Smooth muscle cell (in vitro differentiated cells): ENCODE data around the gene PPP1R14C. TPM values are rescaled to one million over a fixed set of nuclear protein-coding genes. Genes with fewer than 3 reads are reported as not detected.

Experiments
- DNase-seq: peaks from one replicate; lab custom pipeline; 2025; ENCODE audit not compliant: unreplicated experiment; lab: John Stamatoyannopoulos, UW
- H2AFZ ChIP-seq: fragments of 200-600 bp; sonication (generic); 2 replicates; pipeline ENCODE4 v1.6.0; 2016; ENCODE audit warnings: antibody characterized with exemption, low read depth, mild to moderate bottlenecking
- H3F3A ChIP-seq: fragments of 200-600 bp; sonication (generic); 2 replicates; pipeline ENCODE4 v1.6.0; 2017; ENCODE audit warnings: antibody characterized with exemption, low read depth
- H3K27ac ChIP-seq: fragments of 200-600 bp; sonication (generic); 2 replicates; pipeline ENCODE4 v1.5.1; 2016; ENCODE audit warnings: low read depth, mild to moderate bottlenecking
- H3K27me3 ChIP-seq: fragments of 200-600 bp; sonication (generic); 2 replicates; pipeline ENCODE4 v1.6.1; 2016; ENCODE audit warnings: low read depth, mild to moderate bottlenecking
- H3K36me3 ChIP-seq: fragments of 200-600 bp; sonication (generic); 2 replicates; pipeline ENCODE4 v1.5.1; 2016; ENCODE audit warnings: low read depth
- H3K4me1 ChIP-seq: fragments of 200-600 bp; sonication (generic); 2 replicates; pipeline ENCODE4 v1.5.1; 2016; ENCODE audit warnings: low read depth
- H3K4me2 ChIP-seq: fragments of 200-600 bp; sonication (generic); 2 replicates; pipeline ENCODE4 v1.6.0; 2016; ENCODE audit warnings: mild to moderate bottlenecking
- H3K4me3 ChIP-seq: fragments of 200-600 bp; sonication (generic); 2 replicates; pipeline ENCODE4 v1.5.1; 2016; ENCODE audit warnings: mild to moderate bottlenecking
- H3K79me2 ChIP-seq: fragments of 200-600 bp; sonication (generic); 2 replicates; pipeline ENCODE4 v1.6.0; 2016; ENCODE audit warnings: low read depth, mild to moderate bottlenecking
- H3K9ac ChIP-seq: fragments of 200-600 bp; sonication (generic); 2 replicates; pipeline ENCODE4 v1.6.0; 2016; ENCODE audit warnings: low read depth
- H3K9me3 ChIP-seq: fragments of 200-600 bp; sonication (generic); replicated peaks from 2 replicates; pipeline ENCODE4 v1.5.1; 2016; ENCODE audit warnings: low read depth
- H4K20me1 ChIP-seq: fragments of 200-600 bp; sonication (generic); 2 replicates; pipeline ENCODE4 v1.6.0; 2016; ENCODE audit warnings: low read depth
- WGBS: methylation state at CpG from one replicate; pipeline ENCODE4 v1.1.7; 2016; ENCODE audit warnings: low lambda C conversion rate; 5-methylcytosine and 5-hydroxymethylcytosine counted together
- polyA plus RNA-seq: library from polyadenylated mRNA; unstranded; fragments of >200 nt; fragmentation: Nextera tagmentation; extraction: Ambion mirVana; gene quantifications from 2 replicates; pipeline ENCODE4 v1.2.1, GENCODE V29; 2016
- total RNA-seq: library from RNA; depleted of rRNA; stranded (reverse); fragments of >200 nt; gene quantifications from 2 replicates; pipeline ENCODE4 v1.2.3, GENCODE V29; 2014
- TF ChIP-seq, protein P1 (sequence below): fragments of 200-600 bp; sonication (generic); IDR thresholded peaks from 2 replicates; pipeline ENCODE4 v1.5.1; 2017; ENCODE audit warnings: borderline replicate concordance, mild to moderate bottlenecking, antibody characterized with exemption; ENCODE audit not compliant: insufficient read depth, poor library complexity, severe bottlenecking

PPP1R14C gene
- total and polyA plus RNA-seq, 2 experiments from 2014 or later: 2.6 to 7.9 TPM

DNA sequence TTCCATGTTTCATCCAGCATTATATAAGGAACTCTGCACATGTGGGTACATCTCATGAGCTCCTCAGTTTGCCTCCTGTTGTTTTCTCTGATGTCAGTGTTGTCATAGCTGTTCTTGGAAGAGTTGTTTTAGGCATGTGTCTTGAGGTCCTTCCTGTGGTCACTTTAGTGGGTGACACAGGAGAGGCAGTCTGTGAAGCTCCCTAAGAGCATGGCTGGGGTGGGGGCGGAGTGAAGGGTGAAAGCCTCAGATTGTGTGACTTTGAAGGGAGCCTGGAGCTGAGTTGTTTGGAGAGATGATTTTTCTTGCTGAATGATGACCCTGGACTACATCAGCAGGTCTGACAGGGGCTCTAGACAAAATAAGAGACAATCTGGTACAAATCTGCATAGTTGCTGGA lies 37.7 kb downstream of the PPP1R14C start:
- no peak overlapping the region for H3K4me2 ChIP-seq
- no peak for DNase-seq
- H2AFZ ChIP-seq: no peak overlapping the region
- peaks cover 4% of the 10 kb centered on the region for H3K4me1 ChIP-seq
- no peaks in the 10 kb centered on the region for H3K36me3 ChIP-seq
- TF ChIP-seq, protein P1, sequence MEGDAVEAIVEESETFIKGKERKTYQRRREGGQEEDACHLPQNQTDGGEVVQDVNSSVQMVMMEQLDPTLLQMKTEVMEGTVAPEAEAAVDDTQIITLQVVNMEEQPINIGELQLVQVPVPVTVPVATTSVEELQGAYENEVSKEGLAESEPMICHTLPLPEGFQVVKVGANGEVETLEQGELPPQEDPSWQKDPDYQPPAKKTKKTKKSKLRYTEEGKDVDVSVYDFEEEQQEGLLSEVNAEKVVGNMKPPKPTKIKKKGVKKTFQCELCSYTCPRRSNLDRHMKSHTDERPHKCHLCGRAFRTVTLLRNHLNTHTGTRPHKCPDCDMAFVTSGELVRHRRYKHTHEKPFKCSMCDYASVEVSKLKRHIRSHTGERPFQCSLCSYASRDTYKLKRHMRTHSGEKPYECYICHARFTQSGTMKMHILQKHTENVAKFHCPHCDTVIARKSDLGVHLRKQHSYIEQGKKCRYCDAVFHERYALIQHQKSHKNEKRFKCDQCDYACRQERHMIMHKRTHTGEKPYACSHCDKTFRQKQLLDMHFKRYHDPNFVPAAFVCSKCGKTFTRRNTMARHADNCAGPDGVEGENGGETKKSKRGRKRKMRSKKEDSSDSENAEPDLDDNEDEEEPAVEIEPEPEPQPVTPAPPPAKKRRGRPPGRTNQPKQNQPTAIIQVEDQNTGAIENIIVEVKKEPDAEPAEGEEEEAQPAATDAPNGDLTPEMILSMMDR: no peak
- no peaks in the 10 kb centered on the region for H3F3A ChIP-seq
- WGBS: 100% methylated on average over 1 of the region's 1 CpG
- no peaks in the 10 kb centered on the region for H3K27me3 ChIP-seq
- no peak overlapping the region for H3K9ac ChIP-seq
- H3K4me3 ChIP-seq: no peak overlapping the region
- no peaks in the 10 kb centered on the region for H4K20me1 ChIP-seq
- no peaks in the 10 kb centered on the region for H3K79me2 ChIP-seq
- H3K27ac ChIP-seq: no peak overlapping the region
- no peaks in the 10 kb centered on the region for H3K9me3 ChIP-seq

DNA sequence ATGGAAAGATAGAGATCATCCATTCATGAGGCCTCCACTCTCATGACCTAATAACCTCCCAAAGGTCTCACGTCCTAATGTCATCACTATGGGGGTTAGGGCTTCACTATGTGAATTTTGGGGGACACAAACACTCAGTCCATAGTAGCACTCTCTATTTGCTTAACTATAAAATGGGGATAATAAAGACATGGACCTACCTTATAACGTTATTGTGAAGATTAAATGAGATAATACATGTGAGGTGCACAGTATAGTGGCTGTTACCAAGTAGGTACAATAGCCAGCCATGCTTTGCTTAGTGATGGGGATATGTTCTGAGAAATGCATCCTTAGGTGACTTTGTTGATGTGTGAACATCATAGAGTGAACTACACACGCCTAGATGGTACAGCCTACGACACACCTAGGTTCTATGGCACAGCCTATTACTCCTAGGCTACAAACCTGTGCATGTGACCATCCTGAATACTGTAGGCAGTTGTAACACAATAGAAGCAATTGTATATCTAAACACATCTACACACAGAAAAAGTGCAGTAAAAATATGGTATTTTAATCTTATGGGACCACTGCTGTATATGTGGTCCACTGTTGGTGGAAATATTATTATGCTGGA lies 39.7 kb downstream of the PPP1R14C start:
- Histone ChIP-seq H3K79me2 (no peaks in the 10 kb centered on the region), H3K4me3 (no peak overlapping the region), H3K4me2 (no peak overlapping the region), H3K9ac (no peak overlapping the region), H4K20me1 (no peaks in the 10 kb centered on the region), H3K27me3 (no peaks in the 10 kb centered on the region), H3K36me3 (no peaks in the 10 kb centered on the region), H3F3A (no peaks in the 10 kb centered on the region), H3K9me3 (no peaks in the 10 kb centered on the region), H2AFZ (no peak overlapping the region), H3K27ac (no peak overlapping the region), H3K4me1 (peaks cover 4% of the 10 kb centered on the region)
- 95% methylated on average over 4 of the region's 4 CpGs for WGBS
- TF ChIP-seq, protein P1: no peak
- no peak for DNase-seq

DNA sequence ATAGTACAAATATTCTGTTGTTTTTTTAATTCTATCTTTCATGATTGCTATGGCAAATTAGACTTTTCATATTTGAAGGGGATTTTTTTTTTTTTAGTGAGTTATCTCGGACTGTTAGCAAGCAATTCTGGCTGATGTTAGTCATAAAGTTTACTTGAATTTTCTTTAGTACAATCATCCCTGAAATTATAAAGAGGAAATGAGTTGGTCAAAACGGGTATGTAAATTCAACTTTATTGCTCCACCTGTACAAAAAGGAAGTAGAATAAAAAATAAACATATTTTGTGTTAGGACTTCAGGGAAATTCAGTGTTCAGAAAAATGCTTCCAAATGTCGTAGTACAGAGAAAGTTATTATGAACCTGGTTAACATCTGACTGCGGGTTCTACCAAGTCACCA lies 40.3 kb downstream of the PPP1R14C start:
- no peak overlapping the region for H2AFZ ChIP-seq
- no peaks in the 10 kb centered on the region for H3K27me3 ChIP-seq
- H3K79me2 ChIP-seq: no peaks in the 10 kb centered on the region
- peaks cover 2% of the 10 kb centered on the region for H3K4me1 ChIP-seq
- no peak for DNase-seq
- no peaks in the 10 kb centered on the region for H3K36me3 ChIP-seq
- H3K4me3 ChIP-seq: no peak overlapping the region
- H3F3A ChIP-seq: no peaks in the 10 kb centered on the region
- H3K27ac ChIP-seq: no peak overlapping the region
- H3K9me3 ChIP-seq: no peaks in the 10 kb centered on the region
- WGBS: 90% methylated on average over 4 of the region's 4 CpGs
- H3K4me2 ChIP-seq: no peak overlapping the region
- TF ChIP-seq, protein P1: no peak
- no peak overlapping the region for H3K9ac ChIP-seq
- no peaks in the 10 kb centered on the region for H4K20me1 ChIP-seq

DNA sequence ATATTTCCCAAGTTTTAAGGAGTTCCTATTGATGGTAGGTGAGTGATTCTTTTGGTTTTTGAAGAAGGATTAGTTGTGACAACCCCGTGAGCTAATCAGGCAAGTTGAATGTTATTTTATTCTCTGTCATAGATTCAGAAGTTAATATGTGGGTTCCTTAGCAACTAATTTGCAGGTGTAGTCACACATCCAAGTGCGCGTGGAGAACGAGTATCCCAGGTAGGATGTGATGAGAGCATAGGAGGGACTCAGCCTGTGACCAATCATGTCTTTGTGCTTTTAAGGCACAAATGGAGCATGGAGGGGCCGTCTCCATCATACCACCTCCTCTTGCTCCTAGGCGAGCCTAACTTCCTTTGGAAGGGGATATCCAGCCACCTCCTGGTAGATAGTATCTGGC lies 41.1 kb downstream of the PPP1R14C start:
- no peak overlapping the region for H3K9ac ChIP-seq
- H3K9me3 ChIP-seq: no peaks in the 10 kb centered on the region
- H3F3A ChIP-seq: no peaks in the 10 kb centered on the region
- no peaks in the 10 kb centered on the region for H3K79me2 ChIP-seq
- H3K4me1 ChIP-seq: no peaks in the 10 kb centered on the region
- no peak overlapping the region for H2AFZ ChIP-seq
- TF ChIP-seq, protein P1: no peak
- no peaks in the 10 kb centered on the region for H4K20me1 ChIP-seq
- H3K4me2 ChIP-seq: no peak overlapping the region
- H3K27me3 ChIP-seq: no peaks in the 10 kb centered on the region
- WGBS: 92% methylated on average over 6 of the region's 6 CpGs
- H3K27ac ChIP-seq: no peak overlapping the region
- H3K36me3 ChIP-seq: no peaks in the 10 kb centered on the region
- DNase-seq: no peak
- H3K4me3 ChIP-seq: no peak overlapping the region
